Measurements from ENCODE around the gene MBD2.
"Not testable (repeated sequence)": the region's sequence is repeated elsewhere in the genome, so short reads cannot be mapped to it uniquely, and the experiment has no call there.

Gene MBD2

GRCh38 chr18:54235871-54236270, 11.4 kb upstream of the MBD2 start:
- DNase-seq (ENCODE audit: low read depth), result no peak

GRCh38 chr18:54233747-54234146, 9.3 kb upstream of the MBD2 start:
- no peak for DNase-seq (ENCODE audit: low read depth)

- DNase-seq (ENCODE audit: low read depth), result no peak
These were observed 8.8 kb upstream of the MBD2 start for GRCh38 chr18:54233228-54233625.

GRCh38 chr18:54232485-54233227, 8.2 kb upstream of the MBD2 start:
- DNase-seq (ENCODE audit: low read depth), result no peak

GRCh38 chr18:54229421-54230059, 5.1 kb upstream of the MBD2 start:
- peak; percentile 5 for DNase-seq (ENCODE audit: low read depth)

GRCh38 chr18:54228364-54228763, 3.9 kb upstream of the MBD2 start:
- no peak for DNase-seq (ENCODE audit: low read depth)

- peak; percentile 55 for DNase-seq (ENCODE audit: low read depth)
These were observed 764 bp downstream of the MBD2 start for GRCh38 chr18:54223568-54224241.

GRCh38 chr18:54222922-54223567, 1.4 kb downstream of the MBD2 start:
- peak; percentile 20 for DNase-seq (ENCODE audit: low read depth)

DNA sequence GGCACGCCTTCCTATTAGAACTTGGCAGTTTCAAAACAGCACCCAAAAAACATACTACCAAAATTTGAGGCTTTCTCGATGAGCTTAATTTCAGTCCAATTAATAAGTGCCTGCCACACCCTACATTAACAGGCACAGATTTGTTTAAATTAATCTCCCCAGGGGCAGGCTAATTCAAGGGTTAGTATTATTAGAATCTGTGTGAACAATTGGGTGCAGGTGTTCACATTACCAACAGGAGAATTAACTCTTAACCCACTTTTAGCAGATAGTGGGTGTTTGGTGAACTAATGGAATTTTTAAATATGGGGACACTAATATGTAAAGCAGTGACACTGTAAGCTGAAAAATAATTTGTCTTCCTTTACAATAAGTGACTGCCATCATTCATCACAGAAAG, 4.1 kb downstream of the MBD2 start:
- no peak for DNase-seq (ENCODE audit: low read depth)

- not testable (repeated sequence) for DNase-seq (ENCODE audit: low read depth)
These were observed 5.7 kb downstream of the MBD2 start for GRCh38 chr18:54218803-54219202.

DNA sequence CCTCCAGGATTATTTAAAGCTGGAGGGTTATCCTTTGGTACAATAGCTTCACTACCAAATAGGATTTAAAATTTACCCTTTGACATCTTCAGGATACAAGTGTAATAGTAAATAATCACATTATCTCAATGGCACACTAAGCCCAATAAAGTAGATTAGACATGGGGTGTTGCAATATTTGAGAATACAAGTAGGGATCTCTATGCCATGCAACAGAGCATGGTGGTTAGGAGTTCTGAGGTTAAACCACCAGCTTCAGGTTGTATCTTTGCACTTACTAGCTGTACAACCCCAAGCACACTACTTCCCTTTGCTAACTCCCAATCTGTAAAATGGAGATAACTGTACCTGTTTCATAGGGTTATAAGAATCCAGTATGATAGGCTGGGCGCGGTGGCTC, 6.2 kb downstream of the MBD2 start:
- DNase-seq (ENCODE audit: low read depth), result no peak

GRCh38 chr18:54217624-54218023, 6.8 kb downstream of the MBD2 start:
- no peak for DNase-seq (ENCODE audit: low read depth)

DNA sequence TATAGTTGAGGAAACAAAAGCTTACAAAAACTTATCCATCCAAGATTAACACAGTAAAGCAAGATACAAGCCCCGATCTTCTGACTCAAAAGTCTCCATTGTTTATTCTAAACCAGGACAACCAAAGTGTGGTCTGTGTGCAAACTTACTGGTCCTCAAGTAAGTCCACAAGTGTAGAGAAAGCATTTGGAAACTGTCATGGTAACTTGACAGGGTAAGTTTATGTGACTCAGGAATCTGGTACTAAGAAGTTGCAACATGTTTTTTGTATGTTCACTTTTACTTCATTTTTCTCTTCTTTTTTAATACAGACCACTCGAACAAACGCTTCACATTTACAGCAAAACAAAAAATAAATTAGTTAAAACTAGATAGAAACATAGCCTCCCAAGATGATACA, 9.4 kb downstream of the MBD2 start:
- DNase-seq (ENCODE audit: low read depth), result no peak

GRCh38 chr18:54210463-54210862, 14.0 kb downstream of the MBD2 start:
- no peak for DNase-seq (ENCODE audit: low read depth)

- no peak for DNase-seq (ENCODE audit: low read depth)
These were observed 14.8 kb downstream of the MBD2 start for GRCh38 chr18:54209471-54210180.

GRCh38 chr18:54206447-54206846, 18.0 kb downstream of the MBD2 start:
- no peak for DNase-seq (ENCODE audit: low read depth)

- no peak for DNase-seq (ENCODE audit: low read depth)
These were observed 18.5 kb downstream of the MBD2 start for GRCh38 chr18:54205959-54206358.

DNA sequence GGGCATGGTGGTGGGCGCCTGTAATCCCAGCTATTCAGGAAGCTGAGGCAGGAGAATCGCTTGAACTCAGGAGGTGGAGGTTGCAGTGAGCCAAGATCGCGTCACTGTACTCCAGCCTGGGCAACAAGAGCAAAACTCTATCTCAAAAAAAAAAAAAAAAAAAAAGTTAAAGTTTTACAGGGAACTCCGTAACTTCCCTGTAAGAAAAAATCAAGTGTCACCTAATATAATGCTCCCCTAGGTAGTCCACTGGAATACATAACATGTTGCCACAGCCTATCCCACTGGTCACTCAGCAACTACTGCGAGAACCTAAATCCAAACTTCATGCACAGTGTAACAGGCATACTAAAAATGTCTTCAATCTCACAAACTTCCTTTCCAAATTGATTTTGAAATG, 19.0 kb downstream of the MBD2 start:
- DNase-seq (ENCODE audit: low read depth), result not testable (repeated sequence)

GRCh38 chr18:54204883-54205282, 19.6 kb downstream of the MBD2 start:
- no peak for DNase-seq (ENCODE audit: low read depth)

- DNase-seq (ENCODE audit: low read depth), result no peak
These were observed 20.6 kb downstream of the MBD2 start for GRCh38 chr18:54203914-54204313.

DNA sequence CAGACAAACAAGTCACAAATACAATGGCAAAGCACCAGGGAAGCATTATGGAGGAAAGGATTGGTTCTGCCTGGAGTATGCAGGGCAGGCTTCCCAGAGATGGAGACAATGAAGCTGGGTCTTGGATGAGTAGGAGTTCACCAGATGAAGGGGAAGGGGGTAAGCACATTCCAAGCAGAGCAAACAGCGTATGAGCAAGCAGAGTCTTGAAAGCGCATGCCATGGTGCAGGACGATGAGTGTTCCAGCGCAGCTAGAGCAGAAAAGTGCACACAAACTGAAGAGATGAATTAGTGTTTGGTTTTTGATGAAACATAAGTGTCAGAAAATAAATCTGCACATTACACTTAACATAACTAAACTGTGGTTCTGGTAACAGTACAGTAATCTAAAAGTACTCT, 21.6 kb downstream of the MBD2 start:
- DNase-seq (ENCODE audit: low read depth), result no peak

DNA sequence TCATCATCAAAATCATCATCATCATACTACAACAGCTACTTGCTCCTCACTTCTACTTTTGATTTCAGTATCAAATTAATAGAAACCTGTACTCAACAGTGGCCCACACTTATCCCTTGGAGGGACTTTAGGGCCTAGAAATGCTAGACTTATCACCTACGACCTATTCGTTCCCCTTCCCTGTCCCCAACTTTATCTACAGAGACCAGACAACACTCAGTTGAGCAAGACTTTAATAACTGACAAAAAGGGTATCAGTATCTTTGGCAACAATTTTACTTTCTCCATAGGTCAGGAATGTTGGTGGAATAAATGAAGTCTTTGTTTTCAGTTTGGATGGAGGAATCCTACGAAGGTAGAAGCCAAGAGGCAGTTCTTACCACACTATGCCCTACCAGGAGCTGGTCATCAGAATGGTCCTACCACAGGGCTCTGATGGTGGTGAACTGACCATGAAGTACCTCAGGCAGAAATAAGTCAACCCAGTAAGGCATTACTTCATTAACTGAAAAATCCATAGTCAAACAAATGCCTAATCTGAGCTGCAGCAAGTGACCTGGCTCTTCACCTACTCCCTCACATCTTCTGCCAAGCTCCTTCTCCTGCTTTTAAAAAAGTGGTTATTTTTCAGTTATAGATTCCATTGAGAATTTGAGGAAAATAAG, 26.6 kb downstream of the MBD2 start:
- no peak for DNase-seq (ENCODE audit: low read depth)
